ENCODE measurements around the gene CHIA.

- TF ChIP-seq CTCF (IDR thresholded peaks at IDR 0.05; ENCODE audit: control extremely low read depth in 1 of 3, insufficient read depth in 1 of 3, low read depth in 1 of 3, low read length in 3 of 3): no peak
- no peak for TF ChIP-seq CREB1 (IDR thresholded peaks at IDR 0.05)
- no peak for TF ChIP-seq BRCA1 (IDR thresholded peaks at IDR 0.05; ENCODE audit: low read depth, low read length)
- no peak for TF ChIP-seq EP300 (IDR thresholded peaks at IDR 0.05; ENCODE audit: borderline replicate concordance in 1 of 2, low read depth in 2 of 2, low read length in 2 of 2)
- no peak for TF ChIP-seq EGR1 (IDR thresholded peaks at IDR 0.05; ENCODE audit: borderline replicate concordance, low read depth, low read length)
- TF ChIP-seq ATF3 (IDR thresholded peaks at IDR 0.05; ENCODE audit: insufficient read depth, low read depth, low read length): no peak
- TF ChIP-seq ZNF274 (IDR thresholded peaks at IDR 0.05; ENCODE audit: borderline replicate concordance, extremely low read depth, low read length): no peak
- TF ChIP-seq YY1 (IDR thresholded peaks at IDR 0.05; ENCODE audit: low read depth, low read length): no peak
Observed at GRCh38 chr1:111247125-111247838, 43.4 kb upstream of the CHIA start.
